T-helper 1 cell treated with Interleukin-12 subunit alpha and Interleukin-12 subunit beta and Interleukin-4 antibody, amounts not matched to agents 30 μg/mL and 1 μg/mL, for 36 hours (primary cell): ENCODE results near the gene KNSTRN.
A peak's percentile ranks its signal among the peaks of the same experiment; 100 is the strongest.

Experiments used
- H3K27ac Mint-ChIP-seq: one replicate; pipeline ENCODE4 v1.8.0; 2021; ENCODE audit warnings: mild to moderate bottlenecking, mixed read lengths
- H3K27me3 Mint-ChIP-seq: one replicate; pipeline ENCODE4 v1.8.0; 2021; ENCODE audit warnings: low read depth, mixed read lengths
- H3K36me3 Mint-ChIP-seq: one replicate; pipeline ENCODE4 v1.8.0; 2021; ENCODE audit warnings: low read depth, mixed read lengths
- H3K4me1 Mint-ChIP-seq: one replicate; pipeline ENCODE4 v1.8.0; 2021; ENCODE audit warnings: low read depth, mixed read lengths
- H3K4me3 Mint-ChIP-seq: one replicate; pipeline ENCODE4 v1.8.0; 2021; ENCODE audit warnings: mild to moderate bottlenecking, moderate library complexity, mixed read lengths
- H3K9me3 Mint-ChIP-seq: one replicate; pipeline ENCODE4 v1.8.0; 2021; ENCODE audit warnings: mixed read lengths

The KNSTRN gene

GRCh38 chr15:40382580-40383456, at the start of gene KNSTRN:
Gene KNSTRN, plus strand, starts transcription at chr15:40382721. Its CDS starts 115 bp downstream, at chr15:40382836.
- no peaks in the 10 kb centered on the region for H3K9me3 Mint-ChIP-seq
- peak within 1 kb of the TSS; percentile 96 for H3K27ac Mint-ChIP-seq
- peaks cover 25% of the 10 kb centered on the region for H3K36me3 Mint-ChIP-seq
- peaks cover 2% of the 10 kb centered on the region for H3K27me3 Mint-ChIP-seq
- H3K4me3 Mint-ChIP-seq: peak within 1 kb of the TSS; percentile 99
- H3K4me1 Mint-ChIP-seq: peaks cover 28% of the 10 kb centered on the region

GRCh38 chr15:40333922-40334492, 48.5 kb upstream of the KNSTRN start:
- Mint-ChIP-seq H3K27me3 (no peaks in the 10 kb centered on the region), H3K9me3 (no peaks in the 10 kb centered on the region), H3K27ac (peak overlapping the region; percentile 64), H3K4me3 (peak overlapping the region; percentile 46), H3K36me3 (no peaks in the 10 kb centered on the region), H3K4me1 (peaks cover 20% of the 10 kb centered on the region)

- Mint-ChIP-seq H3K27me3 (no peaks in the 10 kb centered on the region), H3K4me3 (no peak overlapping the region), H3K4me1 (peaks cover 16% of the 10 kb centered on the region), H3K27ac (no peak overlapping the region), H3K9me3 (no peaks in the 10 kb centered on the region), H3K36me3 (no peaks in the 10 kb centered on the region)
Measured at GRCh38 chr15:40334541-40334940, 48.0 kb upstream of the KNSTRN start.

GRCh38 chr15:40334941-40335795, 47.4 kb upstream of the KNSTRN start:
- no peaks in the 10 kb centered on the region for H3K9me3 Mint-ChIP-seq
- no peak overlapping the region for H3K27ac Mint-ChIP-seq
- no peaks in the 10 kb centered on the region for H3K27me3 Mint-ChIP-seq
- no peaks in the 10 kb centered on the region for H3K36me3 Mint-ChIP-seq
- H3K4me1 Mint-ChIP-seq: peaks cover 14% of the 10 kb centered on the region
- no peak overlapping the region for H3K4me3 Mint-ChIP-seq

GRCh38 chr15:40335938-40336743, 46.4 kb upstream of the KNSTRN start:
- Mint-ChIP-seq H3K36me3 (no peaks in the 10 kb centered on the region), H3K27me3 (no peaks in the 10 kb centered on the region), H3K4me1 (peaks cover 14% of the 10 kb centered on the region), H3K27ac (no peak overlapping the region), H3K4me3 (no peak overlapping the region), H3K9me3 (no peaks in the 10 kb centered on the region)

GRCh38 chr15:40336744-40337122, 45.8 kb upstream of the KNSTRN start:
- Mint-ChIP-seq H3K4me3 (no peak overlapping the region), H3K4me1 (peaks cover 14% of the 10 kb centered on the region), H3K27ac (no peak overlapping the region), H3K27me3 (no peaks in the 10 kb centered on the region), H3K9me3 (no peaks in the 10 kb centered on the region), H3K36me3 (no peaks in the 10 kb centered on the region)

GRCh38 chr15:40337597-40337996, 44.9 kb upstream of the KNSTRN start:
- Mint-ChIP-seq H3K4me3 (no peak overlapping the region), H3K27me3 (no peaks in the 10 kb centered on the region), H3K27ac (no peak overlapping the region)

GRCh38 chr15:40338041-40338657, 44.4 kb upstream of the KNSTRN start:
- Mint-ChIP-seq H3K27me3 (no peaks in the 10 kb centered on the region), H3K9me3 (no peaks in the 10 kb centered on the region), H3K4me3 (no peak overlapping the region), H3K4me1 (peaks cover 12% of the 10 kb centered on the region), H3K36me3 (no peaks in the 10 kb centered on the region), H3K27ac (no peak overlapping the region)

More at GRCh38 chr15:40337597-40337996, 44.9 kb upstream of the KNSTRN start:
- Mint-ChIP-seq H3K4me1 (peaks cover 12% of the 10 kb centered on the region), H3K36me3 (no peaks in the 10 kb centered on the region), H3K9me3 (no peaks in the 10 kb centered on the region)

GRCh38 chr15:40338921-40339620, 43.5 kb upstream of the KNSTRN start:
- H3K4me1 Mint-ChIP-seq: peaks cover 8% of the 10 kb centered on the region
- H3K27ac Mint-ChIP-seq: no peak overlapping the region
- no peaks in the 10 kb centered on the region for H3K27me3 Mint-ChIP-seq
- no peaks in the 10 kb centered on the region for H3K36me3 Mint-ChIP-seq
- H3K9me3 Mint-ChIP-seq: no peaks in the 10 kb centered on the region
- H3K4me3 Mint-ChIP-seq: no peak overlapping the region

GRCh38 chr15:40339621-40339945, 42.9 kb upstream of the KNSTRN start:
- Mint-ChIP-seq H3K4me3 (no peak overlapping the region), H3K36me3 (no peaks in the 10 kb centered on the region), H3K9me3 (no peaks in the 10 kb centered on the region), H3K27ac (no peak overlapping the region), H3K4me1 (peaks cover 7% of the 10 kb centered on the region), H3K27me3 (no peaks in the 10 kb centered on the region)

GRCh38 chr15:40340038-40340739, 42.3 kb upstream of the KNSTRN start:
- Mint-ChIP-seq H3K4me3 (no peak overlapping the region), H3K27ac (no peak overlapping the region), H3K36me3 (no peaks in the 10 kb centered on the region), H3K4me1 (peaks cover 7% of the 10 kb centered on the region), H3K9me3 (no peaks in the 10 kb centered on the region), H3K27me3 (no peaks in the 10 kb centered on the region)

- no peak within 1 kb of the TSS for H3K27ac Mint-ChIP-seq
- H3K27me3 Mint-ChIP-seq: no peaks in the 10 kb centered on the region
- H3K4me1 Mint-ChIP-seq: peaks cover 4% of the 10 kb centered on the region
- H3K36me3 Mint-ChIP-seq: no peaks in the 10 kb centered on the region
- no peaks in the 10 kb centered on the region for H3K9me3 Mint-ChIP-seq
- H3K4me3 Mint-ChIP-seq: no peak within 1 kb of the TSS
Measured at GRCh38 chr15:40340740-40341400, 41.7 kb upstream of the KNSTRN start, which contains the start of gene CCDC9B. Gene CCDC9B, minus strand, starts transcription at chr15:40340939. Its CDS starts 120 bp downstream, at chr15:40340819.
